ENCODE results near the gene RBM11.

DNA sequence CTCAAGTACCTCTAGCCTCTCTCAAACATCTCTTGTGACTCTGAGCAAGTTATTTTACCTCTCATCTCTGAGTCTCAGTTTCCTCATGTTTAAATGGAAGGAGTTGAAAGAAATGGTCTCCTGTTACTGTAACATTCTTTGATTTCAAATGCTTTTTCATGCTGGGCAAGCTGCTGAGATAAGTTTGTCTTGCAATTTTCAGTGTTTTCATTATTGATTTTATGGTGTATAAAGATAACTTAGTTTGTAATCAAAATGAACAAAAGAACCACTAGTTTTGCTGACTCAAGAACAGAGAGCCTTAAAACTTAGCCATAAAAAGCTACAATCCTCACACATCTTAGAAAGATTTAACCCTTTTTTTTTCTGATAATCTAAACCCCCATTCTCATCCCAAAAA lies 9.7 kb upstream of the RBM11 start:
- TF ChIP-seq, protein P1, sequence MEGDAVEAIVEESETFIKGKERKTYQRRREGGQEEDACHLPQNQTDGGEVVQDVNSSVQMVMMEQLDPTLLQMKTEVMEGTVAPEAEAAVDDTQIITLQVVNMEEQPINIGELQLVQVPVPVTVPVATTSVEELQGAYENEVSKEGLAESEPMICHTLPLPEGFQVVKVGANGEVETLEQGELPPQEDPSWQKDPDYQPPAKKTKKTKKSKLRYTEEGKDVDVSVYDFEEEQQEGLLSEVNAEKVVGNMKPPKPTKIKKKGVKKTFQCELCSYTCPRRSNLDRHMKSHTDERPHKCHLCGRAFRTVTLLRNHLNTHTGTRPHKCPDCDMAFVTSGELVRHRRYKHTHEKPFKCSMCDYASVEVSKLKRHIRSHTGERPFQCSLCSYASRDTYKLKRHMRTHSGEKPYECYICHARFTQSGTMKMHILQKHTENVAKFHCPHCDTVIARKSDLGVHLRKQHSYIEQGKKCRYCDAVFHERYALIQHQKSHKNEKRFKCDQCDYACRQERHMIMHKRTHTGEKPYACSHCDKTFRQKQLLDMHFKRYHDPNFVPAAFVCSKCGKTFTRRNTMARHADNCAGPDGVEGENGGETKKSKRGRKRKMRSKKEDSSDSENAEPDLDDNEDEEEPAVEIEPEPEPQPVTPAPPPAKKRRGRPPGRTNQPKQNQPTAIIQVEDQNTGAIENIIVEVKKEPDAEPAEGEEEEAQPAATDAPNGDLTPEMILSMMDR (IDR thresholded peaks at IDR 0.05 in 8 of 11, conservative IDR thresholded peaks at IDR 0.05 in 3 of 11), result no peak
- TF ChIP-seq POLR2A (IDR thresholded peaks at IDR 0.05), result no peak

All from spleen (tissue), 7 donors.